OCI-LY1 (cell line): Measurements from ENCODE around the gene POLK.

Experiments
- H2AFZ ChIP-seq: fragments of 200-600 bp; sonication (generic), shearing (Covaris generic); 2 replicates; pipeline ENCODE4 v1.6.0; 2014; ENCODE audit warnings: antibody characterized with exemption, mild to moderate bottlenecking, low read length
- H3F3A ChIP-seq: fragments of 200-600 bp; sonication (generic), shearing (Covaris generic); 2 replicates; pipeline ENCODE4 v1.6.0; 2014; ENCODE audit warnings: mild to moderate bottlenecking, antibody characterized with exemption, low read length, moderate library complexity; ENCODE audit not compliant: insufficient read depth
- H3K27ac ChIP-seq: fragments of 200-600 bp; sonication (generic); 2 replicates; pipeline ENCODE4 v1.5.1; 2014; ENCODE audit warnings: low read length, mixed run types, mild to moderate bottlenecking, low read depth; ENCODE audit not compliant: poor library complexity, severe bottlenecking
- H3K27me3 ChIP-seq: fragments of 200-600 bp; sonication (generic); 2 replicates; pipeline ENCODE4 v1.6.0; 2014; ENCODE audit warnings: antibody characterized with exemption, mild to moderate bottlenecking, low read length, moderate library complexity; ENCODE audit not compliant: insufficient read depth
- H3K36me3 ChIP-seq: fragments of 200-600 bp; sonication (generic); 2 replicates; pipeline ENCODE4 v1.6.1; 2014; ENCODE audit warnings: mild to moderate bottlenecking, antibody characterized with exemption, low read length, moderate library complexity, mixed read lengths; ENCODE audit not compliant: insufficient read depth
- H3K4me1 ChIP-seq: fragments of 200-600 bp; sonication (generic); 2 replicates; pipeline ENCODE4 v1.5.1; 2014; ENCODE audit warnings: mild to moderate bottlenecking, low read length, moderate library complexity; ENCODE audit not compliant: insufficient read depth, severe bottlenecking
- H3K4me2 ChIP-seq: fragments of 200-600 bp; sonication (generic), shearing (Covaris generic); 2 replicates; pipeline ENCODE4 v1.6.1; 2014; ENCODE audit warnings: low read length
- H3K4me3 ChIP-seq: fragments of 200-600 bp; sonication (generic); 2 replicates; pipeline ENCODE4 v1.5.1; 2014; ENCODE audit warnings: low read length, low read depth, mild to moderate bottlenecking, mixed read lengths; ENCODE audit not compliant: poor library complexity, severe bottlenecking
- H3K79me2 ChIP-seq: fragments of 200-600 bp; shearing (Covaris generic); 2 replicates; pipeline ENCODE4 v1.6.1; 2016; ENCODE audit warnings: mixed run types, low read length, mixed read lengths; ENCODE audit not compliant: insufficient read depth
- H3K9ac ChIP-seq: fragments of 200-600 bp; sonication (generic), shearing (Covaris generic); 2 replicates; pipeline ENCODE4 v1.6.1; 2014; ENCODE audit warnings: mild to moderate bottlenecking, low read length, mixed read lengths
- H3K9me2 ChIP-seq: fragments of 200-600 bp; sonication (generic), shearing (Covaris generic); 2 replicates; pipeline ENCODE4 v1.6.1; 2014; ENCODE audit warnings: low read depth, mild to moderate bottlenecking, low read length, mixed read lengths
- H3K9me3 ChIP-seq: fragments of 200-600 bp; shearing (Covaris generic); 2 replicates; pipeline ENCODE4 v1.6.1; 2014; ENCODE audit warnings: low read length, mixed read lengths
- H4K20me1 ChIP-seq: fragments of 200-600 bp; sonication (generic), shearing (Covaris generic); 2 replicates; pipeline ENCODE4 v1.6.0; 2016; ENCODE audit warnings: mild to moderate bottlenecking, low read length; ENCODE audit not compliant: insufficient read depth
- EZH2 ChIP-seq: fragments of 200-600 bp; sonication (generic), shearing (Covaris generic); IDR thresholded peaks from 2 replicates; pipeline ENCODE4 v1.8.0; 2017; ENCODE audit warnings: borderline replicate concordance, mixed run types, mild to moderate bottlenecking, antibody characterized with exemption, low read length, moderate library complexity, mixed read lengths
- TF ChIP-seq, protein P1 (sequence below): fragments of 200-600 bp; sonication (generic), shearing (Covaris generic); IDR thresholded peaks from 2 replicates; pipeline ENCODE4 v1.5.1; 2017; ENCODE audit warnings: mild to moderate bottlenecking, antibody characterized with exemption, low read length, moderate library complexity, mixed read lengths

Gene POLK

DNA sequence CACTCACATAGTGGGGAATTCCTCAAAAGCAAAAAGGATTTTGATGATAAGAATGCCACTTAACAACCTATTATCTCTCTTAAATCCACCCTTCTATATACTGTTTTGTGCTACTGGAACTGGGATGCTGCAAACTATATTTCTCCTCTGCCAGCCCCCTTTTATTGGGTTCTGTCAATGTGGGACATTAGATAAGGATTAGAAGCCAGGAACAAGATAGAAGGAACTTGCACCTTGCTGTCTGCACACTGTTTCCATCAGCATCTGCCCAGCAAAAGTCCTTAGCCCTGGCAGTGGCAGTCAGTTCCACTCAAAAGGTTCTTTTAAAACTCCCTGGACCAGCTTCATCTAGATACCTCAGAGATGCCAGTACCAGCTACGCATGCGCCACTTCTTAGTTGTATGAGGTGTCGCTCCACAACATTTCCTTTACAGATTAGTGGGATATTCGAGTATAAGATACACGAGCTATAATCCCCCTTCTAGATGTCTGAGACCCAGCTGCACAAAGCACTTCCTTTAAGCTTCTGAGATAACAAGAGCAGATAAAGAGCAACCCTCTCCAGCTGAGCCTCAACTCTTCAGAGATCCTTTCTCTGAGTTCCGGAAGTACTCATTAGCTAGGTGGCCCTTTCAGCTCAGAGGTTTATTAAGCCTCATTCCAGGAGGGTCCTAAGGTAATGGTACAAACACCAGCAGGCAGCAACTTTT, 45.5 kb upstream of the POLK start:
- Histone ChIP-seq H2AFZ (no peak overlapping the region), H3K27ac (no peak overlapping the region), H4K20me1 (no peaks in the 10 kb centered on the region), H3K4me1 (peaks cover 11% of the 10 kb centered on the region), H3F3A (no peaks in the 10 kb centered on the region), H3K9me3 (peaks cover 19% of the 10 kb centered on the region; the same call in 1 of the 2 replicates), H3K9me2 (no peaks in the 10 kb centered on the region), H3K4me3 (no peak overlapping the region), H3K4me2 (no peak overlapping the region), H3K79me2 (0 out of 2 replicates have a peak, but pooled peaks cover 16% of the 10 kb centered on the region), H3K27me3 (no peaks in the 10 kb centered on the region), H3K36me3 (no peaks in the 10 kb centered on the region; the same call in 1 of the 2 replicates), H3K9ac (no peak overlapping the region)
- TF ChIP-seq, protein P1, sequence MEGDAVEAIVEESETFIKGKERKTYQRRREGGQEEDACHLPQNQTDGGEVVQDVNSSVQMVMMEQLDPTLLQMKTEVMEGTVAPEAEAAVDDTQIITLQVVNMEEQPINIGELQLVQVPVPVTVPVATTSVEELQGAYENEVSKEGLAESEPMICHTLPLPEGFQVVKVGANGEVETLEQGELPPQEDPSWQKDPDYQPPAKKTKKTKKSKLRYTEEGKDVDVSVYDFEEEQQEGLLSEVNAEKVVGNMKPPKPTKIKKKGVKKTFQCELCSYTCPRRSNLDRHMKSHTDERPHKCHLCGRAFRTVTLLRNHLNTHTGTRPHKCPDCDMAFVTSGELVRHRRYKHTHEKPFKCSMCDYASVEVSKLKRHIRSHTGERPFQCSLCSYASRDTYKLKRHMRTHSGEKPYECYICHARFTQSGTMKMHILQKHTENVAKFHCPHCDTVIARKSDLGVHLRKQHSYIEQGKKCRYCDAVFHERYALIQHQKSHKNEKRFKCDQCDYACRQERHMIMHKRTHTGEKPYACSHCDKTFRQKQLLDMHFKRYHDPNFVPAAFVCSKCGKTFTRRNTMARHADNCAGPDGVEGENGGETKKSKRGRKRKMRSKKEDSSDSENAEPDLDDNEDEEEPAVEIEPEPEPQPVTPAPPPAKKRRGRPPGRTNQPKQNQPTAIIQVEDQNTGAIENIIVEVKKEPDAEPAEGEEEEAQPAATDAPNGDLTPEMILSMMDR: no peak

DNA sequence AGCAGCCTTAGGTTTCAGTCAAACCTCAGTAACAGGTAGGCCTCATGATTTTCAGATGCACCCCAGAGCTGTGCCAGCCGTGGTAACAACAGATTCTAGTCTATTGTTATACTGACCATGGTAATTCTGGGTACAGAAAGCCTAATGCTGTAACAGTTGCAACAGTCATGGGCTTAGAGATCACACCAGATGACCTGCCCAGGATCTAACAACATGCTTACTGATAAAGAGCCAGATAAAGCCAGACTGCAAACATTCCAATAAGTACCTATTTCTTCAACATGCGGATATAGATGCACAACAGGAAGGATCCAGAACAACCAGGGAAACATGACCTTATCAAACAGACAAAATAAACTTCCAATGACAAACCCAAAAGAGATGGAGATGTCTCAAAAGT, 43.1 kb upstream of the POLK start:
- TF ChIP-seq, protein P1: no peak
- Histone ChIP-seq H3K27ac (no peak overlapping the region), H2AFZ (no peak overlapping the region), H3K4me3 (no peak overlapping the region), H3F3A (no peaks in the 10 kb centered on the region), H3K4me1 (no peaks in the 10 kb centered on the region), H3K9me2 (no peaks in the 10 kb centered on the region), H3K36me3 (no peaks in the 10 kb centered on the region; the same call in 1 of the 2 replicates), H3K4me2 (no peak overlapping the region), H3K79me2 (peaks cover 16% of the 10 kb centered on the region; the same call in 1 of the 2 replicates), H3K9me3 (peaks cover 19% of the 10 kb centered on the region; the same call in 1 of the 2 replicates), H3K9ac (no peak overlapping the region), H3K27me3 (no peaks in the 10 kb centered on the region), H4K20me1 (no peaks in the 10 kb centered on the region)

DNA sequence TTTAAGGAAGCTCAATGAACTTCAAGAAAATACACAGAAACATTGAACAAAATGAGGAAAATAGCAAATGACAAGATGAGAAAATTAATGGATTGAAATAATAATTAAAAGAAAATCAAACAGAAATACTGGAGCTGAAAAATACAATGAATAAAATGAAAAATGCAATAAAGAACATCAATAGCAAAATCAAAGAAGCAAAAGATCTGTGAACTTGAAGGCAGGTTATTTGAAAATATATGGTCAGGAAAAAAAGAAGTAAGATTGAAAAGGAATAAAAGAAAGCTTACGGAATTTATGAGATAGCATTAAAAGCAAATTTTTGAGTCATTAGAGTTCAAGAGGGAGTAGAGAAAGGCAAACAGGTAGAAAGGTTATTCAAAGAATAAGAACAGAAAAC, 42.7 kb upstream of the POLK start:
- Histone ChIP-seq H2AFZ (no peak overlapping the region), H3K9ac (no peak overlapping the region), H3K4me1 (no peaks in the 10 kb centered on the region), H3K9me2 (no peaks in the 10 kb centered on the region), H4K20me1 (no peaks in the 10 kb centered on the region), H3K9me3 (peaks cover 19% of the 10 kb centered on the region; the same call in 1 of the 2 replicates), H3F3A (no peaks in the 10 kb centered on the region), H3K79me2 (peaks cover 16% of the 10 kb centered on the region; the same call in 1 of the 2 replicates), H3K27ac (no peak overlapping the region), H3K27me3 (no peaks in the 10 kb centered on the region), H3K36me3 (no peaks in the 10 kb centered on the region; the same call in 1 of the 2 replicates), H3K4me2 (no peak overlapping the region), H3K4me3 (no peak overlapping the region)
- TF ChIP-seq EZH2: no peak
- TF ChIP-seq, protein P1: no peak
